Ascending aorta (tissue), 2 donors: ENCODE measurements around the gene MAN2A1. TPM values are rescaled to one million over a fixed set of nuclear protein-coding genes. Genes with fewer than 3 reads are reported as not detected.
A peak's percentile ranks its signal among the peaks of the same experiment; 100 is the strongest.

Source experiments
- DNase-seq, 2 donors: peaks; one replicate each; pipeline ENCODE4 v3.0.0-alpha.2; 2019; ENCODE audit warnings: low spot score in 2 of 2
- H3K27ac ChIP-seq, 2 donors: fragments of 200-600 bp; sonication (generic); one replicate each; pipeline ENCODE4 v1.5.1; 2016 to 2017; ENCODE audit warnings: mild to moderate bottlenecking in 1 of 2
- H3K27me3 ChIP-seq: fragments of 200-600 bp; sonication (generic); one replicate; pipeline ENCODE4 v1.5.1; 2017
- H3K36me3 ChIP-seq, 2 donors: fragments of 200-600 bp; sonication (generic); one replicate each; pipeline ENCODE4 v1.5.1; 2016
- H3K4me1 ChIP-seq, 2 donors: fragments of 200-600 bp; sonication (generic); one replicate each; pipeline ENCODE4 v1.5.1; 2016 to 2017; ENCODE audit warnings: mild to moderate bottlenecking in 1 of 2
- H3K4me3 ChIP-seq, 2 donors: fragments of 200-600 bp; sonication (generic); one replicate each; pipeline ENCODE4 v1.5.1; 2016 to 2017; ENCODE audit warnings: mild to moderate bottlenecking in 1 of 2
- H3K9me3 ChIP-seq, 2 donors: fragments of 200-600 bp; sonication (generic); one replicate each; pipeline ENCODE4 v1.5.1; 2016
- CTCF ChIP-seq, 3 experiments: fragments of 200-600 bp in 2 of 3; fragments of 450-650 bp in 1 of 3; sonication (generic) in 2 of 3; IDR thresholded peaks; one replicate each; pipeline ENCODE4 v1.5.1; 2016 to 2019; ENCODE audit warnings: antibody characterized with exemption in 3 of 3, mild to moderate bottlenecking in 1 of 3, moderate library complexity in 1 of 3
- intact Hi-C: fragments of 100-400 bp; cut with DNase I; formaldehyde crosslinking; loops from one replicate; pipeline ENCODE4 v1.15.1; 2023
- total RNA-seq: library from RNA; depleted of rRNA; stranded (reverse); fragments of >200 nt; gene quantifications from one replicate; pipeline ENCODE4 v1.1.0, GENCODE V29; 2016

MAN2A1 gene
- total RNA-seq, 1 donor from 2014 or later: 37.0 TPM

DNA sequence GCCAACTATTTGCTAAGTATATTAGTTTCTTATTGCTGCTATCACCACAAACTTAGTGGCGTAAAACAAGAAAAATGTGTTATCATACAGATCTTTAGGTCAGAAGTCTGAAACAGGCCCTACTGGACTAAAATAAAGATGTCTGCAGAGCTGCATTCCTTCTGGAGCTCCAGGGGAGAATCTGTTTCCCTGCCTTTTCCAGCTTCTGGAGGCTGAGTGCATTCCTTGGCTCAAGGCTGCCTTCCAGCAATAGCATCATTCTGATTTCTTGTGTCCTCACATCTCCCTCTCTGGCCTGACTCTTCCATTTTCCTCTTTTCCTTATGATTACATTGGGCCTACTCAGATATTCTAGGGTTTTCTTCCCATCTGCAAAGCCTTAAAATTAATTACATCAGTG is 15.9 kb downstream of the MAN2A1 start:
- Histone ChIP-seq H3K4me3 (no peak overlapping the region), H3K27me3 (no peaks in the 10 kb centered on the region), H3K9me3 (no peaks in the 10 kb centered on the region), H3K4me1 (peaks cover 0 to 35% of the 10 kb centered on the region in 2 donors), H3K27ac (peak overlapping the region; percentile 54 to 77), H3K36me3 (no peaks in the 10 kb centered on the region)
- no peak for TF ChIP-seq CTCF (IDR thresholded peaks at IDR 0.05)
- intact Hi-C loops: no loop called here
- no peak for DNase-seq

DNA sequence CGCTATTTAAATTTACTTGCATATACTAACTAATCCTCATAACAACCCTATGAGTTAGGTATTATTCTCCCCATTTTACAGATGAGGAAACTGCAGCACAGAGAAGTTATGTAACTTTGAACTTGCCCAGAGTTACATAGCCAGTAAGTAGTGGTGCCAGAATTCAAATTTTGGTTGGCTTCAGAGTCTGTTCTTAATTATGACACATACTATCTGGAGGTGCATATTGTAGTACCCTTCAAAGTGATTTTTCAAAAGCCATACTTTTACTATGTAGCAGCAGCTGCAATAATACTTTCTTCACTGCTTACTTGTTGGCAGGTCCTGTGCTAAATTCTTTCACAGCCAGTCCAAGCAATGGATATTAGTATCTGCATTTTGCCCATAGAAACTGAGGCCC is 16.4 kb downstream of the MAN2A1 start:
- Histone ChIP-seq H3K27ac (no peak overlapping the region), H3K4me1 (peaks cover 0 to 34% of the 10 kb centered on the region in 2 donors)

DNA sequence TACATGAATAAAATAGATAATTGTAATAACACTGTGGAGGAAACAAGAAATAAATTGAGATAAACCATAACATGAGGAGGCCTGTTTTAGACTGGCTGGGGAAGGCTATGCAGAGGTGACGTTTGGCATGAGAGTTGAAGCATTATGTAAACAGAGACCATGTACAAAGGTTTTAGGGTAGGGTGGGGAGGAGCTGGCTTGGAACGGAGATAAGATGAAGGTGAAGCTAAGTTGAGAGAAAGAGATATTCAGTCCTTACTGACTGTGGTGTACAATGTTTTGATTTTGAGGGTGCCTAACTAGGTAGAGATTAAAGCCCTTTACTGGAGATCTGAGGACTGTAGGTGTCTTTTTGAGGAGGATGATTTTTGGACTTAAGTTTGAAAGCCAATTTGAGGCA is 17.8 kb downstream of the MAN2A1 start:
- H3K27me3 ChIP-seq: no peaks in the 10 kb centered on the region
- no peaks in the 10 kb centered on the region for H3K9me3 ChIP-seq
- no peaks in the 10 kb centered on the region for H3K36me3 ChIP-seq
- no peak for DNase-seq
- no peak for TF ChIP-seq CTCF (IDR thresholded peaks at IDR 0.05)
- intact Hi-C loops: no loop called here
- peaks cover 0 to 38% of the 10 kb centered on the region in 2 donors for H3K4me1 ChIP-seq
- H3K27ac ChIP-seq: no peak overlapping the region
- no peak overlapping the region for H3K4me3 ChIP-seq

More for the DNA sequence above, 16.4 kb downstream of the MAN2A1 start:
- Histone ChIP-seq H3K9me3 (no peaks in the 10 kb centered on the region), H3K4me3 (no peak overlapping the region), H3K36me3 (no peaks in the 10 kb centered on the region), H3K27me3 (no peaks in the 10 kb centered on the region)
- DNase-seq: no peak
- intact Hi-C loops: no loop called here
- TF ChIP-seq CTCF (IDR thresholded peaks at IDR 0.05): no peak

GRCh38 chr5:109708813-109709212 is 19.1 kb downstream of the MAN2A1 start:
- Histone ChIP-seq H3K4me1 (peaks cover 0 to 30% of the 10 kb centered on the region in 2 donors), H3K4me3 (no peak overlapping the region), H3K36me3 (no peaks in the 10 kb centered on the region), H3K9me3 (no peaks in the 10 kb centered on the region), H3K27ac (no peak overlapping the region), H3K27me3 (no peaks in the 10 kb centered on the region)
- intact Hi-C loops: no loop called here
- no peak for DNase-seq
- TF ChIP-seq CTCF (IDR thresholded peaks at IDR 0.05): no peak

- TF ChIP-seq CTCF (IDR thresholded peaks at IDR 0.05): no peak
- no peaks in the 10 kb centered on the region for H3K27me3 ChIP-seq
- no peaks in the 10 kb centered on the region for H3K36me3 ChIP-seq
- DNase-seq: no peak
- H3K9me3 ChIP-seq: no peaks in the 10 kb centered on the region
- intact Hi-C loops: no loop called here
- peaks cover 0 to 26% of the 10 kb centered on the region in 2 donors for H3K4me1 ChIP-seq
- H3K27ac ChIP-seq: no peak overlapping the region
- no peak overlapping the region for H3K4me3 ChIP-seq
Observed at GRCh38 chr5:109709225-109709624, 19.5 kb downstream of the MAN2A1 start.

DNA sequence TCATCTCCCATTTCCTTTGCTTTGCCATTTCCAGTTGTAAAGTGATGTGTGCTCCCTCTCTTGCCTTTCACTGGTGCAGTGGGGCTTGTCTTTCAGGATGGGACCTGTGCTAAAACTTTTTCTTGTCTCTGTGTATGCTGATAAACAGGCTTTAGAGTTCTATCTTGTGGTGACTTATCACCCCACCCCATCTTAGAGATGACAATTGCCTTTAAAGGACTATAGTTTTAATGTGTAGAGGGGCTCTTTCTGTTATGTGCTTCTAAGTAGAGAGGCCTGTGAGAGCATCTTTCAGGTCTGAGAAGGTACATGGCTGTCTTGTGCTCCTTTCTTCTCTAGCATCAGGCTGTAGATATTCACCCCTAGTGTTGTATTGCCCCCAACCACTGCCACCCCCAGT is 21.9 kb downstream of the MAN2A1 start:
- Histone ChIP-seq H3K27me3 (no peaks in the 10 kb centered on the region), H3K9me3 (no peaks in the 10 kb centered on the region), H3K27ac (peak overlapping the region in 1 of 2 donors; percentile 44), H3K4me3 (no peak overlapping the region), H3K36me3 (no peaks in the 10 kb centered on the region), H3K4me1 (peaks cover 0 to 16% of the 10 kb centered on the region in 2 donors)
- intact Hi-C loops: no loop called here
- DNase-seq: no peak
- TF ChIP-seq CTCF (IDR thresholded peaks at IDR 0.05): no peak
